Coronary artery (tissue), 2 donors: ENCODE measurements around the gene IKZF4.

Source experiments
- DNase-seq: peaks from one replicate; pipeline ENCODE4 v3.0.0-alpha.2; 2017; ENCODE audit warnings: low spot score
- H3K27ac ChIP-seq, 2 donors: fragments of 200-600 bp; sonication (generic); one replicate each; pipeline ENCODE4 v1.5.1; 2016 to 2019
- H3K4me3 ChIP-seq: fragments of 200-600 bp; sonication (generic); 2 replicates; pipeline ENCODE4 v1.5.1; 2016; ENCODE audit warnings: mild to moderate bottlenecking, moderate library complexity
- CTCF ChIP-seq: fragments of 200-600 bp; sonication (generic); IDR thresholded peaks from one replicate; pipeline ENCODE4 v1.5.1; 2019; ENCODE audit warnings: antibody characterized with exemption

Gene IKZF4

GRCh38 chr12:56031987-56032386 lies 11.1 kb downstream of the IKZF4 start:
- Histone ChIP-seq H3K4me3 (no peak overlapping the region), H3K27ac (no peak overlapping the region)
- DNase-seq = no peak
- no peak for TF ChIP-seq CTCF

DNA sequence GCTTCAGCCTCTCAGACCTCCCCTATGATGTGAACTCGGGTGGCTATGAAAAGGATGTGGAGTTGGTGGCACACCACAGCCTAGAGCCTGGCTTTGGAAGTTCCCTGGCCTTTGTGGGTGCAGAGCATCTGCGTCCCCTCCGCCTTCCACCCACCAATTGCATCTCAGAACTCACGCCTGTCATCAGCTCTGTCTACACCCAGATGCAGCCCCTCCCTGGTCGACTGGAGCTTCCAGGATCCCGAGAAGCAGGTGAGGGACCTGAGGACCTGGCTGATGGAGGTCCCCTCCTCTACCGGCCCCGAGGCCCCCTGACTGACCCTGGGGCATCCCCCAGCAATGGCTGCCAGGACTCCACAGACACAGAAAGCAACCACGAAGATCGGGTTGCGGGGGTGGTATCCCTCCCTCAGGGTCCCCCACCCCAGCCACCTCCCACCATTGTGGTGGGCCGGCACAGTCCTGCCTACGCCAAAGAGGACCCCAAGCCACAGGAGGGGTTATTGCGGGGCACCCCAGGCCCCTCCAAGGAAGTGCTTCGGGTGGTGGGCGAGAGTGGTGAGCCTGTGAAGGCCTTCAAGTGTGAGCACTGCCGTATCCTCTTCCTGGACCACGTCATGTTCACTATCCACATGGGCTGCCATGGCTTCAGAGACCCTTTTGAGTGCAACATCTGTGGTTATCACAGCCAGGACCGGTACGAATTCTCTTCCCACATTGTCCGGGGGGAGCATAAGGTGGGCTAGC lies 13.9 kb downstream of the IKZF4 start:
- DNase-seq = no peak
- no peak for TF ChIP-seq CTCF
- no peak overlapping the region for H3K4me3 ChIP-seq
- H3K27ac ChIP-seq = no peak overlapping the region

DNA sequence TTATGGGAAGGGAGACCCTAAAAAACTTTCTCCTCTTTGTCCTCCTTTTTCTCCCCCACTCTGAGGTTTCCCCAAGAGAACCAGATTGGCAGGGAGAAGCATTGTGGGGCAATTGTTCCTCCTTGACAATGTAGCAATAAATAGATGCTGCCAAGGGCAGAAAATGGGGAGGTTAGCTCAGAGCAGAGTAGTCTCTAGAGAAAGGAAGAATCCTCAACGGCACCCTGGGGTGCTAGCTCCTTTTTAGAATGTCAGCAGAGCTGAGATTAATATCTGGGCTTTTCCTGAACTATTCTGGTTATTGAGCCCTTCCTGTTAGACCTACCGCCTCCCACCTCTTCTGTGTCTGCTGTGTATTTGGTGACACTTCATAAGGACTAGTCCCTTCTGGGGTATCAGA lies 16.3 kb downstream of the IKZF4 start:
- no peak overlapping the region for H3K4me3 ChIP-seq

DNA sequence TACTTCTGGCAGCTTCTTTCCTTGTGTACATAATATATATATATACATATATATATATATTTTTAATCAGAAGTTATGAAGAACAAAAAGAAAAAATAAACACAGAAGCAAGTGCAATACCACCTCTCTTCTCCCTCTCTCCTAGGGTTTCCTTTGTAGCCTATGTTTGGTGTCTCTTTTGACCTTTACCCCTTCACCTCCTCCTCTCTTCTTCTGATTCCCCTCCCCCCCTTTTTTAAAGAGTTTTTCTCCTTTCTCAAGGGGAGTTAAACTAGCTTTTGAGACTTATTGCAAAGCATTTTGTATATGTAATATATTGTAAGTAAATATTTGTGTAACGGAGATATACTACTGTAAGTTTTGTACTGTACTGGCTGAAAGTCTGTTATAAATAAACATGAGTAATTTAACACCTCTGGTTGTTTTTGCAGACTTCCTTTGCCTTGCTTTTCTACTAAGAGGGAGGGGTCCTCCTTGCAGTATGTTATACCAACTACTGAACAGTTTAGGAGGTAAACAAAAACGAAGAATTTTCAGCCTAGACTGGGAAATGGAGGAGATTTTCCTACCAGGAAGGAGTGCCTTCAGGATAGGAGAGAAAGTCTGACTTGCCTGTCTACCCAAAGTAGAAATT lies 17.3 kb downstream of the IKZF4 start:
- DNase-seq = no peak
- H3K4me3 ChIP-seq = no peak overlapping the region
- no peak for TF ChIP-seq CTCF
- H3K27ac ChIP-seq = no peak overlapping the region

More for the DNA sequence above, 16.3 kb downstream of the IKZF4 start:
- no peak for DNase-seq
- no peak for TF ChIP-seq CTCF
- no peak overlapping the region for H3K27ac ChIP-seq

DNA sequence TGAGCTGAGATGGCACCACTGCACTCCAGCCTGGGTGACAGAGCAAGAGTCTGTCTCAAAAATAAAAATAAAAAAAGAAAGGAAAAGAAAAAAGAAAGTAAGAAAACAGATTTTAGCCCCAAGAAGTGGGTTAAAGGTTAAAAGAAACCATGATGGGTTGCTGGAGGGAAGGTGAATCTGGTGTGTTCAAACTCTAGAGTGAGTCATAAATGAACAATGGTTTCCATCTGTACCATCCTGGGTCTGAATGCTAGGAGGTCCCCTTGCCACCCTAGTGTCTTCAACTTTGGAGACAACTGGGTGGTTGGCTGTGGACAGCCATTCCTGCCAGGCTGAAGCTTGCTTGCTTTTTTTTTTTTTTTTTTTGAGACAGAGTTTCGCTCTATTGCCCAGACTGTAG lies 19.3 kb downstream of the IKZF4 start:
- TF ChIP-seq CTCF = no peak
- DNase-seq = no peak
- H3K4me3 ChIP-seq = no peak overlapping the region
- no peak overlapping the region for H3K27ac ChIP-seq

GRCh38 chr12:56040963-56041551 lies 20.2 kb downstream of the IKZF4 start:
- H3K4me3 ChIP-seq = peak overlapping the region; percentile 79
- peak overlapping the region; percentile 80 to 98 for H3K27ac ChIP-seq
- DNase-seq = no peak
- TF ChIP-seq CTCF = no peak
